Measurements from ENCODE around the gene GALM.

The GALM gene

DNA sequence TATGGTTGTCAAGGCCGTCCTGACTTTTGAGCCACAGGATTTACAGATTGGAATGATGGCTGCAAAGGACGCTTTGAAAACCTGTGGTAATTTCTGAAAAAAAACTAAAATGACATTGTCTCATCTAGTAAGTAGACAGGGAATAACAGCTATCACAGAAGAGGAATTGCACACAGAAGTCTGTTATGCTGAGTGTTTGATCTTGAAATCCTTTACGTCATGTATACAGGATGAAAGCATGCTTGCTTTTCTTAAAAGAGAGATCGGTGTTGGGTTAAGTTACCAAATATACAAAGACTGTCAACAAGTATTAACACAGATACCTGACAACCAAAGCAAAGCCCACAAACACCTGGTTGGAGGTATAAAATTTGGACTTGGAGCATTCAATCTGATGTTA, 97.8 kb downstream of the GALM start (continued):
- TF ChIP-seq, protein P1, sequence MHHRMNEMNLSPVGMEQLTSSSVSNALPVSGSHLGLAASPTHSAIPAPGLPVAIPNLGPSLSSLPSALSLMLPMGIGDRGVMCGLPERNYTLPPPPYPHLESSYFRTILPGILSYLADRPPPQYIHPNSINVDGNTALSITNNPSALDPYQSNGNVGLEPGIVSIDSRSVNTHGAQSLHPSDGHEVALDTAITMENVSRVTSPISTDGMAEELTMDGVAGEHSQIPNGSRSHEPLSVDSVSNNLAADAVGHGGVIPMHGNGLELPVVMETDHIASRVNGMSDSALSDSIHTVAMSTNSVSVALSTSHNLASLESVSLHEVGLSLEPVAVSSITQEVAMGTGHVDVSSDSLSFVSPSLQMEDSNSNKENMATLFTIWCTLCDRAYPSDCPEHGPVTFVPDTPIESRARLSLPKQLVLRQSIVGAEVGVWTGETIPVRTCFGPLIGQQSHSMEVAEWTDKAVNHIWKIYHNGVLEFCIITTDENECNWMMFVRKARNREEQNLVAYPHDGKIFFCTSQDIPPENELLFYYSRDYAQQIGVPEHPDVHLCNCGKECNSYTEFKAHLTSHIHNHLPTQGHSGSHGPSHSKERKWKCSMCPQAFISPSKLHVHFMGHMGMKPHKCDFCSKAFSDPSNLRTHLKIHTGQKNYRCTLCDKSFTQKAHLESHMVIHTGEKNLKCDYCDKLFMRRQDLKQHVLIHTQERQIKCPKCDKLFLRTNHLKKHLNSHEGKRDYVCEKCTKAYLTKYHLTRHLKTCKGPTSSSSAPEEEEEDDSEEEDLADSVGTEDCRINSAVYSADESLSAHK (tag by site-specific recombination; IDR thresholded peaks at IDR 0.05) = no peak
- no peak for TF ChIP-seq MYNN (tag by site-specific recombination; IDR thresholded peaks at IDR 0.05; ENCODE audit: borderline replicate concordance)

DNA sequence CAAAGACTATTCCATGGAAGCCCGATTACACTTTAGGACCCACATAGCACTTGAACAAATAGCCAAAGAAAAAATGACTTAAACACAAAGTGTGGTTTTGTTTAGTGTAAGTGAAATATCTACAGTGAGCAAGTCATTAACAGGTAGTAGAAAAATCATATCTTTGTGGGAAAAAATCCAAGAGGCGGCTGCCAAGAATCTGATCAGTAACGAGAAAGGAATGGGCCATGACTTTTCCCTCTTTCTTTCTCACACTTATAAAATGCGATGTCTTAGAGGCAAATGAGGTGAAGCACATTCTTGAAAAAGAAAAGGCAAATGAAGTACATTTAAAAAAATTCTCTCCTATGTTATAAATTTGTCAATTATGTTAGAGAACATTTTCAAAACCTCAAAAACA, 99.2 kb downstream of the GALM start:
- Histone ChIP-seq H3K4me3 (ENCODE audit: low read depth, low read length) (no peak overlapping the region), H3K4me1 (ENCODE audit: control insufficient read depth, insufficient read depth, low read length) (no peaks in the 10 kb centered on the region), H3K36me3 (ENCODE audit: control insufficient read depth in 2 of 2, insufficient read depth in 1 of 2, low read length in 2 of 2) (no peaks in the 10 kb centered on the region), H3K9me3 (ENCODE audit: control insufficient read depth, insufficient read depth, low read depth, low read length) (no peaks in the 10 kb centered on the region), H3K27ac (ENCODE audit: extremely low read depth, low read depth, low read length) (no peak overlapping the region)
- TF ChIP-seq ZNF76 (tag by site-specific recombination; IDR thresholded peaks at IDR 0.05; ENCODE audit: borderline replicate concordance, low read depth) = no peak
- TF ChIP-seq, protein P2, sequence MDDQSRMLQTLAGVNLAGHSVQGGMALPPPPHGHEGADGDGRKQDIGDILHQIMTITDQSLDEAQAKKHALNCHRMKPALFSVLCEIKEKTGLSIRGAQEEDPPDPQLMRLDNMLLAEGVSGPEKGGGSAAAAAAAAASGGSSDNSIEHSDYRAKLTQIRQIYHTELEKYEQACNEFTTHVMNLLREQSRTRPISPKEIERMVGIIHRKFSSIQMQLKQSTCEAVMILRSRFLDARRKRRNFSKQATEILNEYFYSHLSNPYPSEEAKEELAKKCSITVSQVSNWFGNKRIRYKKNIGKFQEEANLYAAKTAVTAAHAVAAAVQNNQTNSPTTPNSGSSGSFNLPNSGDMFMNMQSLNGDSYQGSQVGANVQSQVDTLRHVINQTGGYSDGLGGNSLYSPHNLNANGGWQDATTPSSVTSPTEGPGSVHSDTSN (CRISPR knock-in tag; IDR thresholded peaks at IDR 0.05) = no peak
- no peak for TF ChIP-seq ZNF157 (tag by site-specific recombination; IDR thresholded peaks at IDR 0.05)
- TF ChIP-seq ZNF404 (tag by site-specific recombination; IDR thresholded peaks at IDR 0.05) = no peak
- TF ChIP-seq ZNF335 (tag by site-specific recombination; conservative IDR thresholded peaks at IDR 0.05) = no peak
- TF ChIP-seq, protein P3, sequence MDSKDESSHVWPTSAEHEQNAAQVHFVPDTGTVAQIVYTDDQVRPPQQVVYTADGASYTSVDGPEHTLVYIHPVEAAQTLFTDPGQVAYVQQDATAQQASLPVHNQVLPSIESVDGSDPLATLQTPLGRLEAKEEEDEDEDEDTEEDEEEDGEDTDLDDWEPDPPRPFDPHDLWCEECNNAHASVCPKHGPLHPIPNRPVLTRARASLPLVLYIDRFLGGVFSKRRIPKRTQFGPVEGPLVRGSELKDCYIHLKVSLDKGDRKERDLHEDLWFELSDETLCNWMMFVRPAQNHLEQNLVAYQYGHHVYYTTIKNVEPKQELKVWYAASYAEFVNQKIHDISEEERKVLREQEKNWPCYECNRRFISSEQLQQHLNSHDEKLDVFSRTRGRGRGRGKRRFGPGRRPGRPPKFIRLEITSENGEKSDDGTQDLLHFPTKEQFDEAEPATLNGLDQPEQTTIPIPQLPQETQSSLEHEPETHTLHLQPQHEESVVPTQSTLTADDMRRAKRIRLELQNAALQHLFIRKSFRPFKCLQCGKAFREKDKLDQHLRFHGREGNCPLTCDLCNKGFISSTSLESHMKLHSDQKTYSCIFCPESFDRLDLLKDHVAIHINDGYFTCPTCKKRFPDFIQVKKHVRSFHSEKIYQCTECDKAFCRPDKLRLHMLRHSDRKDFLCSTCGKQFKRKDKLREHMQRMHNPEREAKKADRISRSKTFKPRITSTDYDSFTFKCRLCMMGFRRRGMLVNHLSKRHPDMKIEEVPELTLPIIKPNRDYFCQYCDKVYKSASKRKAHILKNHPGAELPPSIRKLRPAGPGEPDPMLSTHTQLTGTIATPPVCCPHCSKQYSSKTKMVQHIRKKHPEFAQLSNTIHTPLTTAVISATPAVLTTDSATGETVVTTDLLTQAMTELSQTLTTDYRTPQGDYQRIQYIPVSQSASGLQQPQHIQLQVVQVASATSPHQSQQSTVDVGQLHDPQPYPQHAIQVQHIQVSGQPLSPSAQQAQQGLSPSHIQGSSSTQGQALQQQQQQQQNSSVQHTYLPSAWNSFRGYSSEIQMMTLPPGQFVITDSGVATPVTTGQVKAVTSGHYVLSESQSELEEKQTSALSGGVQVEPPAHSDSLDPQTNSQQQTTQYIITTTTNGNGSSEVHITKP (tag by site-specific recombination; IDR thresholded peaks at IDR 0.05) = no peak
- TF ChIP-seq ZNF221 (tag by site-specific recombination; IDR thresholded peaks at IDR 0.05; ENCODE audit: borderline replicate concordance) = no peak
- no peak for TF ChIP-seq ZBTB48 (tag by site-specific recombination; IDR thresholded peaks at IDR 0.05)
- no peak for TF ChIP-seq ZNF146 (tag by site-specific recombination; IDR thresholded peaks at IDR 0.05)
- TF ChIP-seq, protein P4, sequence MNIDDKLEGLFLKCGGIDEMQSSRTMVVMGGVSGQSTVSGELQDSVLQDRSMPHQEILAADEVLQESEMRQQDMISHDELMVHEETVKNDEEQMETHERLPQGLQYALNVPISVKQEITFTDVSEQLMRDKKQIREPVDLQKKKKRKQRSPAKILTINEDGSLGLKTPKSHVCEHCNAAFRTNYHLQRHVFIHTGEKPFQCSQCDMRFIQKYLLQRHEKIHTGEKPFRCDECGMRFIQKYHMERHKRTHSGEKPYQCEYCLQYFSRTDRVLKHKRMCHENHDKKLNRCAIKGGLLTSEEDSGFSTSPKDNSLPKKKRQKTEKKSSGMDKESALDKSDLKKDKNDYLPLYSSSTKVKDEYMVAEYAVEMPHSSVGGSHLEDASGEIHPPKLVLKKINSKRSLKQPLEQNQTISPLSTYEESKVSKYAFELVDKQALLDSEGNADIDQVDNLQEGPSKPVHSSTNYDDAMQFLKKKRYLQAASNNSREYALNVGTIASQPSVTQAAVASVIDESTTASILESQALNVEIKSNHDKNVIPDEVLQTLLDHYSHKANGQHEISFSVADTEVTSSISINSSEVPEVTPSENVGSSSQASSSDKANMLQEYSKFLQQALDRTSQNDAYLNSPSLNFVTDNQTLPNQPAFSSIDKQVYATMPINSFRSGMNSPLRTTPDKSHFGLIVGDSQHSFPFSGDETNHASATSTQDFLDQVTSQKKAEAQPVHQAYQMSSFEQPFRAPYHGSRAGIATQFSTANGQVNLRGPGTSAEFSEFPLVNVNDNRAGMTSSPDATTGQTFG (tag by site-specific recombination; IDR thresholded peaks at IDR 0.05; ENCODE audit: borderline replicate concordance) = no peak
- TF ChIP-seq, protein P5, sequence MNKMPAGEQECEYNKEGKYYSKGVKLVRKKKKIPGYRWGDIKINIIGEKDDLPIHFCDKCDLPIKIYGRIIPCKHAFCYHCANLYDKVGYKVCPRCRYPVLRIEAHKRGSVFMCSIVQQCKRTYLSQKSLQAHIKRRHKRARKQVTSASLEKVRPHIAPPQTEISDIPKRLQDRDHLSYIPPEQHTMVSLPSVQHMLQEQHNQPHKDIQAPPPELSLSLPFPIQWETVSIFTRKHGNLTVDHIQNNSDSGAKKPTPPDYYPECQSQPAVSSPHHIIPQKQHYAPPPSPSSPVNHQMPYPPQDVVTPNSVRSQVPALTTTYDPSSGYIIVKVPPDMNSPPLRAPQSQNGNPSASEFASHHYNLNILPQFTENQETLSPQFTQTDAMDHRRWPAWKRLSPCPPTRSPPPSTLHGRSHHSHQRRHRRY (tag by site-specific recombination; IDR thresholded peaks at IDR 0.05) = no peak
- ChIA-PET CTCF (no interaction called here), POLR2A (interaction anchor here (6.8 kb wide), 1 partner anchor 14 kb away, joined by 65 read pairs; the partner anchor contains the start of gene SRSF7)
